ENCODE measurements around the gene ANAPC7.
"Not testable (repeated sequence)": the region's sequence is repeated elsewhere in the genome, so short reads cannot be mapped to it uniquely, and the experiment has no call there.

ANAPC7 gene, protein sequence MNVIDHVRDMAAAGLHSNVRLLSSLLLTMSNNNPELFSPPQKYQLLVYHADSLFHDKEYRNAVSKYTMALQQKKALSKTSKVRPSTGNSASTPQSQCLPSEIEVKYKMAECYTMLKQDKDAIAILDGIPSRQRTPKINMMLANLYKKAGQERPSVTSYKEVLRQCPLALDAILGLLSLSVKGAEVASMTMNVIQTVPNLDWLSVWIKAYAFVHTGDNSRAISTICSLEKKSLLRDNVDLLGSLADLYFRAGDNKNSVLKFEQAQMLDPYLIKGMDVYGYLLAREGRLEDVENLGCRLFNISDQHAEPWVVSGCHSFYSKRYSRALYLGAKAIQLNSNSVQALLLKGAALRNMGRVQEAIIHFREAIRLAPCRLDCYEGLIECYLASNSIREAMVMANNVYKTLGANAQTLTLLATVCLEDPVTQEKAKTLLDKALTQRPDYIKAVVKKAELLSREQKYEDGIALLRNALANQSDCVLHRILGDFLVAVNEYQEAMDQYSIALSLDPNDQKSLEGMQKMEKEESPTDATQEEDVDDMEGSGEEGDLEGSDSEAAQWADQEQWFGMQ

DNA sequence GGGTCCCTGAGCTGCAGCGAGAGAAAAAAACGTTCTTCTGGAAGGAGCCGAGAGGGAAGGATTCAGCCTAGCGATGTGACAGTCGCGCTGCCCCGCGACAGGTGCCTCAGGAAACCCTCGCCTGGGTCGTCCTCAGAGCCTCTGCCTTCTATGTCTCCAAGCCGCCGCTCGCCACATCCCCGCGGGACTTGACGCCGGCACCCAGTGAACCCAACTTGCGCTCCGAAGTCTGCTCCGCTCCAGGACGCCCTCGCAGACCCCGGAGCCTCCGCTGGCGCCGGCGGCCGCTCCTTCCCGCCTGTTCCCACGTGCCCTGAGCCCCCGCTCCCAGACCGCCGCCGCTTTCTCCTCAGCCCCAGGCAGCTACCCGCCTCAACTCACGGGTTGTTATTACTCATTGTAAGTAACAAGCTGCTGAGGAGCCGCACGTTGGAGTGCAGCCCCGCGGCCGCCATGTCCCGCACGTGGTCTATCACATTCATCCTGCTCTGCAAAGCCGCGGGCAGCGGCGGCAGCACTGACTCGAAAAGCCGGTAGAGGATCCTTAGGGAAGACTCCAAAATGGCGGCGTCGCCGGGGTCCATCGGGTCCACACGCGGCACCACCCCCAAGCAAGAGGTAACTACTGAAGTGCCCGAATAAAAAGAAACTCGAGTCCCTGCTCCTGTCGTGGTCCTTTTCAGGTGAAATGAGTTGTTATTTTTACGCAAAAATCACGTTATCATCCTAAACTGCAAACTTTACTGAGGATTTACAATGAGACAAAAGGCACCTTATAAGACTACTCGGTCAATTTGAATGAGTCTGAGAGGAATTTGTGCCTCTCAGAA, at the start of gene ANAPC7:
TSS of gene ANAPC7 (minus strand) at position 563 of the 830 bp plus-strand sequence. CDS start at position 482, 81 bp downstream.
- peak; percentile 62 to 76 for DNase-seq

DNA sequence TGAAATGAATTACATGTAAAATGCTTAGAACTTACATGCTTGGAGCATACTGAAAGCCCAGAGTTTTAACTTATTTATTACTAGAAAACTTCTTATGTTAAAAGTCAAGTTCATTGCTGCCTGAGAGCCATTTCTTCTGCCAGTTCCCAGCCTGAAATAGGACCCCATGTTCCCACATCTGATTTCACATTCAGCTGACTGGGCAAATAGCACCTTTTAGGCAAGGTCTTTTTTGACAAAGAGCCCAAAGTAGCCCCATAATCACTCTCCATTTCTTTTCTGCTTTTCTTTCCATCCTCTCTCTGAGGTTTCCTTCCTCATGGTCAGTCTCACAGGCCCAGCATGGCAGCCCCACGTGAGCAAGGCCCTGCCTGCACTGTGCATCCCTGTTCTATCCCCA, 47.8 kb upstream of the ANAPC7 start:
- DNase-seq, result no peak

DNA sequence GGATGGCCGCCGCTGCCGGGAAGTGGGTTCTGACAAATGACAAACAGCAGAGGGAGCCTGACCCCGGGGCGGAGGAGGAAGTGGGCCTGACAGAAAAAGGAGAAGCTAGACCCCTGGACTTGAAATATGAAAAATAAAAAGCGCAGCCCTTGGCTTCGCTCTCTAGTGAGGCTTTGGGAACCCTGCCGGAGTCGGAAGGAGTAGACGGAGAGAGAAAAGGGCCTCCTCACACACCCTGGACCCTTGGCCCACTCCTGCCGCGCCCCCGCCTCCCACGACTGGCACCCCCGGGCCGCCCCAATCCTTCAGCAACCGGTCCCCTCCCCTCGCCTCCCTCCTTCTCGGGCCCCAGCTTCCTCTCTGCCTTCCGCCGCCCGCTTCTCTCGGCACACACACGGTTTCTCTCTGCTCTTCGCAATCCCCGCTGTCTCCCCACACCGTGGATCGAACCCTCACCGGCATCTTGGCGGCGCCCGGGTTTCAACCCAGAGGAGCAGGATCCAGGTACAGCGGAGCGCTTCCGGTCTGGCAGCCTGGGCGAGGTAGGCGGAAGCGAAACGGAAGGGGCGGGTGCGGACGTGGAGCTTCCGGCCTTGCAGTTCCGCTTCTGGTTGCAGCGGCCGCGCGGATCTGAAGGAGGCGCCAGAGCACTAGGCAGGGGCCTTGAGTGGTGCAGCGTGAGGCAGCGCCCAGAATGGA, 46.4 kb upstream of the ANAPC7 start, which contains the start of gene ARPC3:
TSS of gene ARPC3 (minus strand) at position 539 of the 699 bp plus-strand sequence. CDS start at position 462, 77 bp downstream.
- DNase-seq, result peak; percentile 90

DNA sequence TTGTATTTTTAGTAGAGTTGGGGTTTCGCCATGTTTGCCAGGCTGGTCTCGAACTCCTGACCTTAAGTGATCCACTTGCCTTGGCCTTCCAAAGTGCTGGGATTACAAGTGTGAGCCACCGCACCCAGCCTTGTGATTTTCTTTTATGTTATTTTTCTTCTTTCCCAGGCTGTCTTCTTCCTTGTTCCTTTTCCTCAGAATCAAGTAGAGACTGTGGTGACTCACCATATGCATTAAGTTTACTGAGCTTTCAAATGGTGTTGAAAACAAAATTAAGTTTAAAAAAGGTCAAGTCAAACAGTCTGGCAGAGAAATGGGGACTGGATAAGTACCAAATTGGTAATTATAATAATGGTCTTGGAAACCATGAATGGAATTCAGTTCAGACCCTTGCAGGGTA, 40.9 kb upstream of the ANAPC7 start:
- no peak for DNase-seq

DNA sequence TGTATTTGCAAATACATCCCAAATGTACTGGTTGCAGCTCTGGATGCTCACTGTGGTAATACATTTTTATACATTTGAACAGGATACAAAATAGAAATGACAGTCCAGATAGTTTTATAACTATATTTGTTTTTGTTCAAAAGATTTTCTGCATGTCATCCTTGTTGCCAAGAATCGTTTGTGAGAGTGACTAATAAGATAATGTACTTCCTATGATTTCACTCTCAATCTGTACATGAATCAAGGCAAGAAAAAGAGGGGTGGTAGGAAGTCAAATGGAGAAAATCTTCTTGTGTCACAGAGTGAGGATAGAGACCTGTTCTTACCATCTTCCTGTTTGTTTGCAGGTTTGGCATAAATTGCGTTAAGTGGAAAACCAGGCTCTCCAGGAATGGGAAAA, 32.7 kb upstream of the ANAPC7 start:
- DNase-seq, result peak in 1 of 2 donors; percentile 10

DNA sequence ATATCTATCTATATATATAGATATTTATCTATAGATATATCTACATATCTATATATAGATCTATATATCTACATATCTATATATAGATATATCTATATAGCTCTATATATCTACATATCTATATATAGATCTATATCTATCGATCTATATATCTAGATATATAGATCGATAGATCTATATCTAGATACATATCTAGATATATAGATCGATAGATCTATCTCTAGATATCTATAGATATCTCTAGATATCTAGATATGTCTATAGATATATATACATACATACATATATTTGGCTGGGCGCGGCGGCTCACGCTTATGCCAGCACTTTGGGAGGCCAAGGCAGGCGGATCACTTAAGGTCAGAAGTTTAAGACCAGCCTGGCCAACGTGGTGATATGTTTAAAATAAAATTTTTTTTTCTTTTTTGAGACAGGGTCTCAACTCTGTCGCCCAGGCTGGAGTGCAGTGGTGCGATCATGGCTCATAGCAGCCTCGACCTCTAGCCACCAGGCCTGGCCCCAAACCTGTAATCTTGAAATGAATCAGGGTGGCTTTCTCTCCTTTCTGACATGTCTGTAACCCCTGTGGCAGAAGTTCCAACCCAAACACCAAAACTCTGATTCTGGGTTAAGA, 28.6 kb upstream of the ANAPC7 start:
- no peak for DNase-seq

DNA sequence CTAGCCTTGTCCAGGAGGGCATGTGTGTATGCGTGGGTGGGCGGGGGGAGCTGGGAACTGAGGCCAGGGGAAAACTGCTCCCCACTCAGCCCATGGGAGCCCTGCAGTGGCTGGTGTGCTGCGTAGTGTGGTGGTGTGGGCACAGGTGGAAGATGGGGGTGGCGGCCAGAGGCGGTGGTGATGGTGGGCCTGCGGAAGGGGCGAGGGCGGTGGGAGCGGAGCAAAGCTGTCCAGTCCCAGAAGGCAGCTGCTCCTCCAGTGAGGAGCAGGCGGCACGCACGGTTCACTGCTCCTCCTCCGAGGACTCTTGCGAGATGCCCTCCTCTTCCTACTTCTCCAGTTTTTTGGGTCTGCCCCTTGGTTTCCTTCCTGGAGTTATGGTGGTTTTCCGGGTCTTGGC, 26.2 kb upstream of the ANAPC7 start:
- not testable (repeated sequence) for DNase-seq

DNA sequence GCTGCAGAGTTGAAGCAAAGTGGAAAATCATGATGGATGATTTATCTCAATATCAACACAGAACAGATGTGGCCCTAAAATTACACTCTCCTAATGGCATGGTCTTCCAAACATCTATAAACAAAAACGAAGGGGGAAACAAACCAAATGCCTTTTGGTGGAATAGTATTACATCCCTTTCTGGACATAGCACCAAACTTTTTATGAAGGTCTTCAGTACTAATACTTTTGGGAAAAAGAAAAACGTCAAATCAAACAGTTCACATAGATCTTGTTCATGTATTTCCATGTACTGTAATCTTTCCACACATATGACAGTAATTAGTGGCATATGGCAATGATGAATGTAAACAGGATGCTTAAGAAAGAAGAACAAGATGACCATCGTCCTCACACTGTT, 22.9 kb upstream of the ANAPC7 start:
- DNase-seq, result no peak

DNA sequence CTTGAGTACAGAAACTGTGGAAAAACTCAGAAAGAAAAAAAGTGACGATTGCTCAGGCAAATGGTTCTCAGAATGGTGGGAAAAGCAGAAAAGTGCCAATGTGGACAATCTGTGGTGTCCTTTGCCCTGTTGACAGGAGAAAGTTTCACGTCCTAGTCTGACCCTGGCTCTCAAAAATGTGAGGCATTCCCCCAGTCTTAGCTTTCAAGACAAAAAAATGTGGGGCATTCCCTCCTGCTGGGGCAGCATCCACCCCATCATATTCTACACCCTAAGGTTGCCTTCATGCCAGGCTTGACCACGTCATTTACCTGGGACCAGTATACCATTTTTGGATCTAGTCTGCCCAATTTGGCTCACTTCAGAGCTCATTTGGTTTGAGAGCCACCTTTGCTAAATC, 20.7 kb upstream of the ANAPC7 start:
- no peak for DNase-seq

DNA sequence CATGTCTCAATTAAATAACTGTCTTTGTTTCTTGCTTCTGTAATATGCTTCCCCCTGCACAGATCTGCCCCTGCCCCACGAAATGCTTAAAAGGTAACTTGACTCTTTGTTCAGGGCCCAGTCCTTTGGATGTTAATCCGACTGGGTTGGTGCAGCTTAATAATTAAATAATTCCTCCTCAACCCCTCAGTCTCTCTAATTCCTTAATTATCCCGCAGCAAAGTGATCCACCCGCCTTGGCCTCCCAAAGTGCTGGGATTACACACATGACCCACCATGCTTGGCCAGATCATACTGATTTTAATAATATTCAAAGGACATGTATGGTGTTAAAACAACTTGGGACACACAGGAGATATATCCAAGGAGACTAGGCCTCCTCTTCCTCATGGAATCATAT, 18.2 kb upstream of the ANAPC7 start:
- DNase-seq, result no peak

DNA sequence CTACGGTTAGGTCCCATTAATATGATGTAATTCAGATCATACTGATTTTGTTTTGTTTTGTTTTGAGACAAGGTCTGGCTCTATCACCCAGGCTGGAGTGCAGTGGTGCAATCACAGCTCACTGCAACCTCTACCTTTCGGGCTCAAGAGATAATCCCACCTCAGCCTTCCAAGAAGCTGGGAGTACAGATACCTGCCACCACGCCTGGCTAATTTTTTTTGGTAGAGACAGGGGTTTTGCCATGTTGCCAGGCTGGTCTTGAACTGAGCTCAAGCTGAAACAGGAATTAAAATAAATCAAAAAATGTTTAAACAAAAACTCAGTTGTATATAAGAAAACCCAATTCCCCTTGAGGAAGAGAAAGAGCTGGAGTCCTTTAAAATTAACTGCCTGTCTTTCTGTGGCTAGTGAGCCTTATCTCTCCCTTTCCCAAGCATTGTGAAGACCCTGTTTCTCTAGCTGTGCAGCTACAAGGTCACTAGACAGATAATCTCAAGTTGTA, 17.7 kb upstream of the ANAPC7 start:
- no peak for DNase-seq

DNA sequence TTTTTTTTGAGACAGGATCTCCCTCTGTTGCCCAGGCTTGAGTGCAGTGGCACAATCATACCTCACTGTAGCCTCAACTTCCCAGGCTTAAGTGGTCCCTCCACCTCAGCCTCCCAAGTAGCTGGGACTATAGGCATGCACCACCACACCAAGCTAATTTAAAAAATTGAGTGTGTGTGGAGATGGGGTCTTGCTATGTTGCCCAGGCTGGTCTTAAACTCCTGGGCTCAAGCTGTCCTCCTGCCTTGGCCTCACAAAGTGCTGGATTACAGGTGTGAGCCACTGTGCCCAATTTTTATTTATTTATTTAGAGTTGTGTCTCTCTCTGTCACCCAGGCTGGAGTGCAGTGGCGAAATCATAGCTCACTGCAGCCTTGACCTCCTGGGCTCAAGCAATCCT, 17.1 kb upstream of the ANAPC7 start:
- not testable (repeated sequence) for DNase-seq

DNA sequence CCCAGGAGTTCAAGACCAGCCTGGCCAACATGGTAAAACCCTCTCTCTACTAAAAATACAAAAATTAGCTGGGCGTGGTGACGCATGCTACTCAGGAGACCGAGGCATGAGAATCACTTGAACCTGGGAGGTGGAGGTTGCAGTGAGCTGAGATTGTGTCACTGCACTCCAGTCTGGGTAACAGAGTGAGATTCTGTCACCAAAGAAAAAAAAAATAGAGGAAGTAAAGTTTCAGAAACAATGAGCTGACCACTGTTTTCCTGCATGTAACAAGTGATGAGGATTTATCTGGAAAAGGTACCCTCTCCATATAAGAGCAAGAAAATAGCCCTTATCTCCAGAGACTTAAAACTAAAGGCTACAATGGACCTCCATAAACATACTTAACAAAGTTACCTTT, 13.6 kb upstream of the ANAPC7 start:
- DNase-seq, result peak in 1 of 2 donors; percentile 25

DNA sequence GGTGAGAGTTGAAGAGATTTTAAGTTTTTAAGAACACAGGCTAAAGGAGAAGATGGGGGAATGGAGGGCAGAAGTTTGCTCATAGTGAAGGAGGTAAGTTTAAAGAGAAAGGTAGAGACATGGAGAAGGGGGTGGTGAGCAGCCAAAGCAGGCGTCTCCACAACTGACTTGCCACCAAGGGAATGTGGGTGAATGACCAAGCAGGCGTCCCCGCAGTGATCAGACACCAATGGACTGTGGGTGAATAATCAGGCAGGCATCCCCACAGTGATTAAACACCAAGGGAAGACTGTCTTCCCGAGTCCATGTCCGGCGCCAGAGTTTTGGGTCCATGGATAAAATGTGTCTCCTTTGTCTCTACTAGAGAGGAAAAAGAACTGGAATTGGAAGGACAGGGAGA, 6.6 kb upstream of the ANAPC7 start:
- not testable (repeated sequence) for DNase-seq

DNA sequence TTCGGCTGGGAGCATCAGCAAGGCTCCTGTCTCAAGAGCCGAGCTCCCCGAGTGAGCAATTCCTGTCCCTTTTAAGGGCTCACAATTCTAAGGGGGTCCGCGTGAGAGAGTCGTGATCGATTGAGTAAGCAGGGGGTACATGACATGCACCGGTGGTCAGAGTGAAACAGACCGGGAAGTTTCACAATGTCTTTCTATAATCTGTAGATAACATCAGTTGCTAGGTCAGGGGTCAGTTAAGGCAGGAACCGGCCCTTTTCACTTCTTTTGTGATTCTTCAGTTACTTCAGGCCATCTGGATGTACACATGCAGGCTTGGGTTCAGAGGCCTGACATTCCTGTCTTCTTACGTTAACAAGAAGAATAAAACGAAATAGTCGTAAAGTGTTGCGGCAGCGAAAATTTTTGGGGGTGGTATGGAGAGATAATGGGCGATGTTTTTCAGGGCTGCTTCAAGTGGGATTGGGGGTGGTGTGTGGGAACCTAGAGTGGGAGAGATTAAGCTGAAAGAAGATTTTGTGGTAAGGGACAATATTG, 1.7 kb upstream of the ANAPC7 start:
- not testable (repeated sequence) for DNase-seq

DNA sequence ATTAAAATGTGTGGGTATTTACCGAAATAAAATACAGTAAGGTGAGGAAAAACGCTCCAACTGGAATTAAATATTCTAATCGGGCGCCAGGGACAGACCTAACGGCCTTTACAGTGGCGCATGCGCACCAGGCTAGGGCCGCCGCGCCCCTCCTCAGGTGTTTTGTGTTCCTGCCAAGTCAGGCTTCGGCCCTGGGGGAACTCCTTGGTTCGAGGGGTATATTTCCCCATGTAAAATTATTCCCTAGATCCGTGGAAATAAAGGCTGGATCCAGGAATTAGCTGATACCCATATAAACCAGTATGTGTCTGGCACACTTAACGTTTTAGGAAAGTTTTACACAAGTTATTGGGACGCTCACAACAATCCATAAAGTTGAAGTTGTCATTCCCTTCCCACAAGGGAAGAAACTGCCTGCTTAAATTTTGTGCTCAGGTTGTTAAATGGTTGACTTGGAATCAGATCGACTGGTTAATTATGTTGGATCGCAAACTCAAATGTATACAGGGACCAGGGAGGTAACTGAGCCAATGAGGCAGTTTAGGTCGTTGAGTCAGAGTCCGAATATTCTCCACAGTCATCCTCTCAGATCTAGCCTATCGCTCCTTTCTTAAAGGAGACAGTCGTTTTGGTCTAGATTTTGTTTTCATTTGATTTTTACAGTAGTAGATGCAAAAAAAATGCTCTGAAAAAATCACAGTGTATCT, 621 bp upstream of the ANAPC7 start:
- DNase-seq, result peak; percentile 29 to 71

DNA sequence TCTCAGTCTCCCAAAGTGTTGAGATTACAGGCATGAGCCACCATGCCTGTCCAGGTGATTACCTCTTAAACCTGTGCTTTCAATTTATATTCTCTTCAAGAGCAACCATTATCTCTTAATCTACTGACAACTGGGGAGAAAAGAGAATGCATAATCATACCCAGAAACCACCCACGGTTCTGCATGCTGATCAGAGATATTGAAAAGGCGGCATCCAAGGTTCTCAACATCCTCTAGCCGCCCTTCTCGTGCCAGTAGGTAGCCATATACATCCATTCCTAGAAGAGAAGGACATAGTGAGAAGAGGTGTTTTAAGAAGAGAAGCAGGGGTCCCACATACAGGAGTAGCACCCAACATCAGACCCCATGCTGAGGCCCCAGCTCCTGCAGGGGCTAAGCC, 20.8 kb downstream of the ANAPC7 start:
- DNase-seq, result no peak

DNA sequence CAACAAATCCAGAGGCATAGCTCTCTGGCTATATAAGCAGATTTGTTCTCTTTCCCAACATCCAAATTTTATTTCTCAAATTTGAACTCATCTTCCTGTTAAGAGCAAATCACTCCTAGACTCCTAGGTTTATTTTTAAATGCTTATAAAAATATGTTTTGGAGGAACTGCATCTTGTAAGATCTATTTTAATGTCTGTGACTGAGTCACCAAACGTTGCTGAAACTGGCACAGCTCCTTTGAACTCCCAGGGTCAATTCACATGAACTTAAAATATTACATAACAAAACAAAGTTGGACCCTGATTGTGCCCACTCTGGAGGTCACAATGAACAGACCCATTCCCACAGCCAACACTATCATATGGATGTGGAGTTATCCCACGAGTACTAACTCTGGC, 23.9 kb downstream of the ANAPC7 start:
- no peak for DNase-seq

DNA sequence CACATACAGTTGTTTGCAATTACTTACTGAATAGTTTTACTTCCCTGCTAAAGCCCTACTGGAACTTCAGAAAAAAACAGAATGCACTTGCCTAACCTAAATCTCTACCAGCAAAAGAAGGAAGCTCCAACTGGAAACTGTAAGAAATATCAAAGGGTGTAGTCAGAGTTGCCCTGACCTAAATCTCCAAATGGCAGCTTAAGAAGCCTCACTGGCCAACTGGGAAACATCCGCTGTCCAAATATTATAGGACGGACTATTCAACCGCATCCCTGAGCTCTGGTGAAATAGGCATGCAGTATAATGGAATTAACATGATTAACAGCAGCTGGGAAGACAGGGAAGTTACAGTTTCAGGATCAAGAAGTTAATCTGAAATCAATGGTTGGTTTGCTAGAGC, 24.3 kb downstream of the ANAPC7 start:
- no peak for DNase-seq

DNA sequence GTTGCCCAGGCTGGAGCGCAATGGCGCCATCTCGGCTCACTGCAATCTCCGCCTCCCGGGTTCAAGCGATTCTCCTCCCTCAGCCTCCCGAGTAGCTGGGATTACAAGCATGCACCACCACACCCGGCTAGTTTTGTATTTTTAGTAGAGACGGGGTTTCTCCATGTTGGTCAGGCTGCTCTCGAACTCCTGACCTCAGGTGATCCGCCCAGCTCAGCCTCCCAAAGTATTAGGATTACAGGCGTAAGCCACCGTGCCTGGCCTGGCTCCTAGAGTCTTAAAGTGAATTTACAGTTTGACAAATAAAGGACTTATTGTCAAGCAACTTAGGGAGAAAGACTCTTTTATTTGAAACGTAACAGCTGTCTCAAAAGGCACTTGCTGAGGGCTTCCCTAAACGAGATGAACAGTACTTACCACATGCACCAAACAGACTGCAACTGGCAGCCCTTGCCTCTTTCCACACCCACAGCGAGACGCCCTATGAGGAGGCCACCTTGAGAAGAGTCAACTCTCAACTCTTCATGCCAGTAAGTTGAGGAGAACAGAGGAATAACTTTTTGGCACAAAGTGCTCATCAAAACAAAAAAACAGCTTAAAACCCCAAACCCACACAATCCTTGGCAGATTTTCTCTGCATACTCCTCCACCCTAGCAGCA, 25.2 kb downstream of the ANAPC7 start:
- DNase-seq, result not testable (repeated sequence)
